ENCODE data around the gene AADACL4. TPM values are rescaled to one million over a fixed set of nuclear protein-coding genes. Genes with fewer than 3 reads are reported as not detected.

Gene AADACL4
- total and polyA plus RNA-seq, 2 of the 8 experiments (the other 6 are each of a cell fraction or from before 2014, with no cell fraction given), result 0.08 TPM; not detected in 1

GRCh38 chr1:12630946-12631530, 12.8 kb upstream of the AADACL4 start:
- peak overlapping the region; percentile 92 for H3K4ac ChIP-seq (replicated peaks; ENCODE audit: insufficient read length, low read depth, low read length)
- no peak overlapping the region for H3K56ac ChIP-seq (replicated peaks; ENCODE audit: insufficient read length, low read depth, low read length)
- H2BK120ac ChIP-seq (replicated peaks; ENCODE audit: low read depth, low read length), result peak overlapping the region; percentile 84
- H3K27ac ChIP-seq (ENCODE audit: low read depth, low read length), result 0 out of 2 replicates have a peak overlapping the region, but pooled peaks have one; percentile 59
- peak overlapping the region; percentile 100 for H2BK12ac ChIP-seq (ENCODE audit: low read depth, low read length)
- peak overlapping the region; percentile 47; the same call in 1 of the 2 replicates for H2BK15ac ChIP-seq (ENCODE audit: low read length)
- H4K91ac ChIP-seq (replicated peaks; ENCODE audit: insufficient read length, low read length), result peak overlapping the region; percentile 99
- H3K18ac ChIP-seq (ENCODE audit: extremely low read depth, low read length), result peak overlapping the region; percentile 100
- H2BK5ac ChIP-seq (ENCODE audit: low read depth, low read length), result peak overlapping the region; percentile 99; the same call in 1 of the 2 replicates
- ChIA-PET CTCF (ENCODE audit: partially characterized antibody) (interaction anchor here (0.6 to 3.3 kb wide), 12 partner anchors 9 to 883 kb away, joined by 3 to 20 read pairs (median 3); partner anchors contain the start of genes DHRS3 and LRRC38), POLR2A (ENCODE audit: partially characterized antibody) (interaction anchor here (0.6 to 2.5 kb wide), 6 partner anchors 9 to 57 kb away, joined by 3 to 13 read pairs (median 3); no protein-coding TSS in a partner anchor)
- H3K23me2 ChIP-seq (ENCODE audit: low read depth, low read length), result no peaks in the 10 kb centered on the region
- no peaks in the 10 kb centered on the region for H3K79me1 ChIP-seq (ENCODE audit: low read depth, low read length)
- H3K4me3 ChIP-seq (ENCODE audit: extremely low read depth in 1 of 4, insufficient read depth in 2 of 4, low read depth in 3 of 4, low read length in 4 of 4), result no peak overlapping the region
- no peak overlapping the region; the same call in 1 of the 2 replicates for H4K8ac ChIP-seq (ENCODE audit: extremely low read depth, insufficient read depth, low read length)
- H3K36me3 ChIP-seq (ENCODE audit: control insufficient read depth in 2 of 4, insufficient read depth in 4 of 4, low read length in 3 of 4), result no peaks in the 10 kb centered on the region
- DNase-seq (ENCODE audit: low read depth in 1 of 2, low spot score in 2 of 2) (no peak), FAIRE-seq (no peak)
- peak overlapping the region; percentile 93 for H4K5ac ChIP-seq (ENCODE audit: insufficient read length, low read depth, low read length)
- no peaks in the 10 kb centered on the region for H3K79me2 ChIP-seq (ENCODE audit: control insufficient read depth in 1 of 2, insufficient read depth in 2 of 2, low read length in 2 of 2)
- no peak overlapping the region for H3K4me2 ChIP-seq (ENCODE audit: insufficient read depth in 1 of 2, low read depth in 2 of 2, low read length in 2 of 2)
- no peaks in the 10 kb centered on the region for H4K20me1 ChIP-seq (replicated peaks in 1 of 2; ENCODE audit: control insufficient read depth in 1 of 2, insufficient read depth in 2 of 2, low read length in 2 of 2)
- peak overlapping the region; percentile 100 for H2BK20ac ChIP-seq (ENCODE audit: low read length)
- WGBS, 2 experiments (ENCODE audit: extremely low coverage in 1 of 2, insufficient coverage in 1 of 2, insufficient read length in 1 of 2, insufficient replicate concordance in 2 of 2, low coverage in 1 of 2, low lambda C conversion rate in 2 of 2, missing lambda C conversion rate in 1 of 2), result 78% methylated on average over 6 of the region's 6 CpGs; no CpG with 5 or more reads in 1 of the 2 experiments
- no peaks in the 10 kb centered on the region; a peak in 1 of 4 replicates for H3K9me3 ChIP-seq (ENCODE audit: insufficient read depth in 2 of 2, low read depth in 1 of 2, low read length in 1 of 2)
- TF ChIP-seq CHD2 (IDR thresholded peaks at IDR 0.05; ENCODE audit: low read length), result no peak
- no peak for TF ChIP-seq KDM4A (IDR thresholded peaks at IDR 0.05; ENCODE audit: low read depth, low read length, severe bottlenecking)
- TF ChIP-seq SP2 (IDR thresholded peaks at IDR 0.05; ENCODE audit: low read length), result no peak
- no peak for TF ChIP-seq SUZ12 (IDR thresholded peaks at IDR 0.05; ENCODE audit: low read length)
- TF ChIP-seq JUN (IDR thresholded peaks at IDR 0.05; ENCODE audit: low read depth, low read length), result no peak
- TF ChIP-seq BCL11A (IDR thresholded peaks at IDR 0.05; ENCODE audit: low read depth in 2 of 2, low read length in 2 of 2), result no peak
- TF ChIP-seq, protein P1, sequence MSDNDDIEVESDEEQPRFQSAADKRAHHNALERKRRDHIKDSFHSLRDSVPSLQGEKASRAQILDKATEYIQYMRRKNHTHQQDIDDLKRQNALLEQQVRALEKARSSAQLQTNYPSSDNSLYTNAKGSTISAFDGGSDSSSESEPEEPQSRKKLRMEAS (IDR thresholded peaks at IDR 0.05), result no peak
- no peak for TF ChIP-seq CEBPB (IDR thresholded peaks at IDR 0.05; ENCODE audit: low read depth, low read length)
- no peak for TF ChIP-seq TAF1 (IDR thresholded peaks at IDR 0.05; ENCODE audit: low read depth, low read length)
- TF ChIP-seq SP4 (IDR thresholded peaks at IDR 0.05; ENCODE audit: low read length), result no peak
- no peak for TF ChIP-seq NRF1 (IDR thresholded peaks at IDR 0.05; ENCODE audit: low read depth, low read length)
- H2AFZ ChIP-seq (ENCODE audit: low read length), result no peak overlapping the region
- H3K4me1 ChIP-seq (replicated peaks in 1 of 4; ENCODE audit: control insufficient read depth in 3 of 4, insufficient read depth in 4 of 4, low read length in 3 of 4), result peaks cover 10 to 29% (median 20%) of the 10 kb centered on the region in 4 experiments
- H3K14ac ChIP-seq (ENCODE audit: insufficient read length), result no peak overlapping the region
- no peaks in the 10 kb centered on the region for H3K27me3 ChIP-seq (replicated peaks in 1 of 4; ENCODE audit: control insufficient read depth in 3 of 4, extremely low read depth in 1 of 4, insufficient read depth in 3 of 4, low read length in 3 of 4)
- no peak overlapping the region for H3K23ac ChIP-seq (ENCODE audit: insufficient read length)
- H3K9ac ChIP-seq (replicated peaks in 1 of 4; ENCODE audit: extremely low read depth in 1 of 4, low read depth in 3 of 4, low read length in 3 of 4), result no peak overlapping the region
- peak overlapping the region; percentile 76; the same call in 1 of the 2 replicates for H2AK5ac ChIP-seq (ENCODE audit: low read depth, low read length)

All from H1 (cell line).